Suprapubic skin (tissue), 4 donors: ENCODE measurements around the gene B3GALT6. TPM values are rescaled to one million over a fixed set of nuclear protein-coding genes. Genes with fewer than 3 reads are reported as not detected.
A peak's percentile ranks its signal among the peaks of the same experiment; 100 is the strongest.

Experiments used
- DNase-seq, 2 donors: peaks; one replicate each; pipeline ENCODE4 v3.0.0-alpha.2; 2019; ENCODE audit warnings: low spot score in 2 of 2
- H3K27ac ChIP-seq: fragments of 200-600 bp; sonication (generic); one replicate; pipeline ENCODE4 v1.5.1; 2019
- H3K27me3 ChIP-seq: fragments of 200-600 bp; sonication (generic); one replicate; pipeline ENCODE4 v1.5.1; 2019
- H3K36me3 ChIP-seq: fragments of 200-600 bp; sonication (generic); one replicate; pipeline ENCODE4 v1.5.1; 2019
- H3K4me1 ChIP-seq: fragments of 200-600 bp; sonication (generic); one replicate; pipeline ENCODE4 v1.5.1; 2019
- H3K4me3 ChIP-seq: fragments of 200-600 bp; sonication (generic); one replicate; pipeline ENCODE4 v1.5.1; 2019; ENCODE audit warnings: mild to moderate bottlenecking
- H3K9me3 ChIP-seq: fragments of 200-600 bp; sonication (generic); one replicate; pipeline ENCODE4 v1.5.1; 2019
- EP300 ChIP-seq: sonication (generic); formaldehyde crosslinking; IDR thresholded peaks from one replicate; pipeline ENCODE4 v1.6.1; 2017; ENCODE audit warnings: antibody characterized with exemption
- POLR2A ChIP-seq, 2 donors: fragments of 450-650 bp; IDR thresholded peaks; one replicate each; pipeline ENCODE4 v1.6.1; 2017; ENCODE audit warnings: antibody characterized with exemption in 2 of 2, mild to moderate bottlenecking in 2 of 2, moderate library complexity in 2 of 2
- POLR2AphosphoS5 ChIP-seq, 3 donors: sonication (generic); formaldehyde crosslinking; IDR thresholded peaks; one replicate each; pipeline ENCODE4 v1.6.1; 2017; ENCODE audit warnings: antibody characterized with exemption in 3 of 3
- WGBS: methylation state at CpG from one replicate; pipeline ENCODE4 v1.1.5; 2018; 5-methylcytosine and 5-hydroxymethylcytosine counted together
- total RNA-seq, 4 donors: library from RNA; depleted of rRNA; stranded (reverse); fragments of >200 nt; gene quantifications; one replicate each; pipeline ENCODE4 v1.1.0, GENCODE V29; 2016
- TF ChIP-seq, protein P1 (sequence below), 2 donors: fragments of 200-600 bp in 1 of 2; fragments of 450-650 bp in 1 of 2; sonication (generic) in 1 of 2; IDR thresholded peaks; one replicate each; pipeline ENCODE4 v1.5.1; 2016 to 2019; ENCODE audit warnings: antibody characterized with exemption in 2 of 2, mild to moderate bottlenecking in 1 of 2, moderate library complexity in 1 of 2

The B3GALT6 gene
- total RNA-seq, 4 donors from 2014 or later, result 9.3 to 24.4 (median 16.4) TPM

DNA sequence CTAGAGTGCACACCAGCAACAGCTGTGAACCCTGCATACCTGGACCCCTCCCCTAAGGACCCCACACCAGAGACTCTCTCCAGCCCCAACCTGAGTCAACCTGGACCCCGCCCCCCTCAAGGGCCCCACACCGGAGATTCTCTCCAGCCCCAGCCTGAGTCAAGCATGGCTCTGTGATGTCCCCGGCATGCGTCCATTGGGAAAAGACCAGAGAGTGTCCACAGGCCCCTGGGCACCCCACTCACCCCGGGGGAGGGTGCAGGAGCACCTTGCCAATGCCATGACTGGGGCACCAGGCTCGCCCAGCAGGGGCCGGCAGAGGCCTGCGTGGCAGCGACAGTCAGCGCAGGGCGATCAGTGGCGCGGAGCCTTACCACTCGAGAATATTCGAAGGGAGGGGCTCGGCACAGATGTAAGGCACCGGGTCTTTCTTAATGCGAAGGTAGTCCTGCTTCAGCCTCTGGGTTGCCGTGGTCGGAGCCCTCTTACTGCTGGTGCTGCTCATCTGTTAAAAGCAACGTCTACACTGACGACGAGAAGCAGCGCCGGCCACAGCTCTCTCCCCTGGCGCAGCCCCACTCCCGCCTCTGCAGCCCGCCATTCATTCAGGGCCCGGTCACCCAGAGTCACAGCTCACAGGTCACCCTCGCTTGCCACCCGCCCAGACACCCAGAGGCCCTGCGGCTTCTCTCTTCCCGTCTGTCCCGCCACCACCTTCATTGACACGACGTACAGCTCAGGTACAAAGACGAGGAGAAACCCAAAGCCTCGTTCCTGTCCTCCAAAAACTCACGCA, 35.6 kb downstream of the B3GALT6 start:
- DNase-seq, result no peak
- Histone ChIP-seq H3K27me3 (no peaks in the 10 kb centered on the region), H3K4me1 (peaks cover 29% of the 10 kb centered on the region), H3K4me3 (no peak overlapping the region), H3K36me3 (peaks cover 61% of the 10 kb centered on the region), H3K9me3 (no peaks in the 10 kb centered on the region), H3K27ac (no peak overlapping the region)
- no peak for TF ChIP-seq EP300
- TF ChIP-seq POLR2AphosphoS5 (IDR thresholded peaks at IDR 0.05), result no peak
- no peak for TF ChIP-seq POLR2A (IDR thresholded peaks at IDR 0.05)
- TF ChIP-seq, protein P1, sequence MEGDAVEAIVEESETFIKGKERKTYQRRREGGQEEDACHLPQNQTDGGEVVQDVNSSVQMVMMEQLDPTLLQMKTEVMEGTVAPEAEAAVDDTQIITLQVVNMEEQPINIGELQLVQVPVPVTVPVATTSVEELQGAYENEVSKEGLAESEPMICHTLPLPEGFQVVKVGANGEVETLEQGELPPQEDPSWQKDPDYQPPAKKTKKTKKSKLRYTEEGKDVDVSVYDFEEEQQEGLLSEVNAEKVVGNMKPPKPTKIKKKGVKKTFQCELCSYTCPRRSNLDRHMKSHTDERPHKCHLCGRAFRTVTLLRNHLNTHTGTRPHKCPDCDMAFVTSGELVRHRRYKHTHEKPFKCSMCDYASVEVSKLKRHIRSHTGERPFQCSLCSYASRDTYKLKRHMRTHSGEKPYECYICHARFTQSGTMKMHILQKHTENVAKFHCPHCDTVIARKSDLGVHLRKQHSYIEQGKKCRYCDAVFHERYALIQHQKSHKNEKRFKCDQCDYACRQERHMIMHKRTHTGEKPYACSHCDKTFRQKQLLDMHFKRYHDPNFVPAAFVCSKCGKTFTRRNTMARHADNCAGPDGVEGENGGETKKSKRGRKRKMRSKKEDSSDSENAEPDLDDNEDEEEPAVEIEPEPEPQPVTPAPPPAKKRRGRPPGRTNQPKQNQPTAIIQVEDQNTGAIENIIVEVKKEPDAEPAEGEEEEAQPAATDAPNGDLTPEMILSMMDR (IDR thresholded peaks at IDR 0.05), result no peak
- 94% methylated on average over 36 of the region's 39 CpGs for WGBS

DNA sequence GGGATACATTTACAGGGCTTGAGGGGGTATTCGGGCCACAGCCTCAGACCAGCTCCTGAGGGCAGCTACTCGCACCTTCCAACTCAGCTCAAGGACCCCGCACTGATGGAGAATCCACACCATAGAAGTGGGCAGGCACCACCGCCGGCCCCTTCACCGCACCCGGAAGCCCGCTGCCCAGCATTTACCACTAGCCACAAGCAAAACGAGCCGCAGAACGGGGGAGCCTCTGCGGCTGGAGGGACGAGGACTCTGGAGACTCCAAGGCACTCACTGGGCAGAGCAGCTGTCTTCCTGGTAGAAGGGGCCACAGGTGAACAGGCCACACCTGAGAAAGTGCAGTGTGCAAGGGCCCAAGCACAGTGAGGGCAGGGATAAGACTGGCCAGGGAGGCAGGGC, 36.2 kb downstream of the B3GALT6 start:
- Histone ChIP-seq H3K9me3 (no peaks in the 10 kb centered on the region), H3K4me1 (peaks cover 33% of the 10 kb centered on the region), H3K27ac (no peak overlapping the region), H3K4me3 (no peak overlapping the region), H3K27me3 (no peaks in the 10 kb centered on the region), H3K36me3 (peaks cover 55% of the 10 kb centered on the region)
- 90% methylated on average over 13 of the region's 13 CpGs for WGBS
- TF ChIP-seq, protein P1 (IDR thresholded peaks at IDR 0.05), result no peak
- TF ChIP-seq EP300 (no peak), POLR2AphosphoS5 (IDR thresholded peaks at IDR 0.05) (no peak), POLR2A (IDR thresholded peaks at IDR 0.05) (no peak)
- no peak for DNase-seq

DNA sequence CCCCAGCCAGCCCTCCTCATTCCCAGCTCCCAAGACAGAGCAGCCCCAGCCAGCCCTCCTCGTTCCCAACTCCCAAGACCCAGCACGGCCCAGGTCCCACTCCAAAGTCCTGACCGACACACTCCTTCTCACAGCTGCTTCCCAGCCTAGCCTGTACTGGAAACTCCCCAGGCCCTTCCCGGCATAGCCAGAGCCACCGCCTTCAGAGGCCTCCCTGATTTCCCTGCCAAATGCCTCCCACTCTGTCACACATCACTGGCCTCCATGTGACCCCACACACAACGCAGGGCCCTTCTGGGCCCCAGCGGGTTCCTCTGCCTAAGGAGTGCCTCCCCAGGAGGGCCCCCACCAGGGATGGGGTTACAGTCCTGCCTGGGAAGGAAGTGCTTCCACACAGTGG, 38.8 kb downstream of the B3GALT6 start:
- no peaks in the 10 kb centered on the region for H3K27me3 ChIP-seq
- DNase-seq, result no peak
- H3K4me1 ChIP-seq, result peaks cover 44% of the 10 kb centered on the region
- H3K36me3 ChIP-seq, result peaks cover 29% of the 10 kb centered on the region
- 48% methylated on average over 5 of the region's 7 CpGs for WGBS
- TF ChIP-seq, protein P1 (IDR thresholded peaks at IDR 0.05), result no peak
- TF ChIP-seq POLR2A (IDR thresholded peaks at IDR 0.05) (no peak), EP300 (no peak), POLR2AphosphoS5 (IDR thresholded peaks at IDR 0.05) (no peak)
- H3K27ac ChIP-seq, result no peak overlapping the region
- H3K4me3 ChIP-seq, result no peak overlapping the region
- no peaks in the 10 kb centered on the region for H3K9me3 ChIP-seq

DNA sequence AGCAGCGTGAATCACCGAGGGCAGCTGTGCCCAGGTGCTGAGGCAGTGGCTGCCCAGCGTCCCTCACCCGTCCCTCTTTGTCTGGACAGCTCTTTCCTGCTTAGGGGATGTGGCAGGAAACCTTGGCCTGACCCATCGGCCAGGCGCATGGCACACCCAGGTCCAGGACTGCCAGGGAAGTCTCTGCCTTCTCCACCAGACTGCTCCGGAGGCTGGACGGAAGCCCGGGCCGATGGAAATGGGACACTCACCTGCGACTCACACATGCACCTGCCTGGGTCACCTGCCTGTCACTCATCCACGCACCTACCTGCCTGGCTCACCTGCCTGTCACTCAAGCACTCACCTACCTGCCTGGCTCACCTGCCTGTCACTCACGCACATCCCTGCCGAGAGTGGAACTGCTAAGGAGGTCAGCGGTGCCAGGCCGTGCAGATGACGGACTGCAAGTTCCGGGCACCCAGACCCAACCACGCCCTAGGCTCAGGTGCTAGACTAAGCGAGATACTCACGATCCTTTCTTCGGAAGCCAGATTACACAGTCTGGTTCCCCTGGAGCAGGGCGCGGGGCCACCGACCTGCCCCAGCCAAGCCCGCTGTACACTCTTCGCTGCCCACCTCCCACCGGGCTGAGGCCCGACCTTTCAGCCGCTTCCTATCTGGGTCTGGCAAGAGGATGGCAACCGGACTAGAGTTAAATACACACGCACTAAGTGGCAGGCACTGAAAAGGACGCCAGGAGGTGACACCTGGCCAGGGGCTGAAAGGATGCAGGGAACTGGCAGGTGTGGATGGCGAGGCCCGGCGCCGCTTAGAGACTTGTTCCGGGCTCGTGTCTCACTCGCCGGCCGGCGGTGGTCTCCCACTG, 40.5 kb downstream of the B3GALT6 start:
- no peaks in the 10 kb centered on the region for H3K27me3 ChIP-seq
- H3K4me3 ChIP-seq, result peak overlapping the region; percentile 77
- H3K4me1 ChIP-seq, result peaks cover 44% of the 10 kb centered on the region
- H3K27ac ChIP-seq, result peak overlapping the region; percentile 85
- H3K9me3 ChIP-seq, result no peaks in the 10 kb centered on the region
- peaks cover 13% of the 10 kb centered on the region for H3K36me3 ChIP-seq
- peak in 1 of 2 donors; percentile 70 for DNase-seq
- WGBS, result 41% methylated on average over 16 of the region's 43 CpGs
- TF ChIP-seq EP300 (no peak), POLR2AphosphoS5 (IDR thresholded peaks at IDR 0.05) (no peak), POLR2A (IDR thresholded peaks at IDR 0.05) (no peak)

DNA sequence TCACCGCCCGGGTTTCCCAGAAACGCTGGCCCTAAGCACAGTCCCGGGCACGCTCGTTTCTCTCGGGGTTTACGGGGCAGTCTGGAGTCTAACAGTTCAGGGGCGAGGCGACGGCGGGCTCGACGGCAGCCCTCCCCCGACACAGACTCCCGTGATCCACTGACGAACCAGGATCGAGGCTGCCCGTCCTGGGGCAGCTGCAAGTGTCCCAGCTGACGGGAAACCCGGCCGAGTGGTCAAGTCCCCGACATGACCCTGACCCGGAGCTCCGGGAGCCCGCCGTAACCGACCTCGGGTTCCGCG, 41.1 kb downstream of the B3GALT6 start:
- no peaks in the 10 kb centered on the region for H3K9me3 ChIP-seq
- H3K4me1 ChIP-seq, result peaks cover 44% of the 10 kb centered on the region
- H3K4me3 ChIP-seq, result peak overlapping the region; percentile 77
- peak in 1 of 2 donors; percentile 66 for DNase-seq
- no peaks in the 10 kb centered on the region for H3K27me3 ChIP-seq
- peaks cover 8% of the 10 kb centered on the region for H3K36me3 ChIP-seq
- no CpG with 5 or more reads among the region's 31 CpGs for WGBS
- H3K27ac ChIP-seq, result peak overlapping the region; percentile 85
- TF ChIP-seq POLR2AphosphoS5 (IDR thresholded peaks at IDR 0.05) (no peak), EP300 (no peak), POLR2A (IDR thresholded peaks at IDR 0.05) (no peak)
- TF ChIP-seq, protein P1 (IDR thresholded peaks at IDR 0.05), result no peak
